Nephron (organoid): ENCODE measurements around the gene RASGEF1B.

Experiments
- H3K27ac Mint-ChIP-seq, 3 experiments: 2 replicates each; pipeline ENCODE4 v1.8.0; 2020; ENCODE audit warnings: mixed read lengths in 3 of 3, mild to moderate bottlenecking in 2 of 3, moderate library complexity in 1 of 3
- H3K27me3 Mint-ChIP-seq: 2 replicates; pipeline ENCODE4 v1.8.0; 2021; ENCODE audit warnings: low read depth, mild to moderate bottlenecking, moderate library complexity, mixed read lengths
- H3K36me3 Mint-ChIP-seq: 2 replicates; pipeline ENCODE4 v1.8.0; 2020; ENCODE audit warnings: low read depth, mixed read lengths
- H3K4me1 Mint-ChIP-seq: 2 replicates; pipeline ENCODE4 v1.8.0; 2020; ENCODE audit warnings: mixed read lengths
- H3K4me3 Mint-ChIP-seq, 3 experiments: 2 replicates each; pipeline ENCODE4 v1.8.0; 2020; ENCODE audit warnings: mild to moderate bottlenecking in 3 of 3, mixed read lengths in 3 of 3, moderate library complexity in 2 of 3
- H3K9me3 Mint-ChIP-seq: 2 replicates; pipeline ENCODE4 v1.8.0; 2020; ENCODE audit warnings: mixed read lengths
- TF ChIP-seq, protein P1 (sequence below), 3 experiments: fragments of 200-600 bp; sonication (generic); IDR thresholded peaks; one replicate each; pipeline ENCODE4 v1.5.0; 2021; ENCODE audit warnings: antibody characterized with exemption in 3 of 3; ENCODE audit not compliant: unreplicated experiment in 3 of 3

RASGEF1B gene

DNA sequence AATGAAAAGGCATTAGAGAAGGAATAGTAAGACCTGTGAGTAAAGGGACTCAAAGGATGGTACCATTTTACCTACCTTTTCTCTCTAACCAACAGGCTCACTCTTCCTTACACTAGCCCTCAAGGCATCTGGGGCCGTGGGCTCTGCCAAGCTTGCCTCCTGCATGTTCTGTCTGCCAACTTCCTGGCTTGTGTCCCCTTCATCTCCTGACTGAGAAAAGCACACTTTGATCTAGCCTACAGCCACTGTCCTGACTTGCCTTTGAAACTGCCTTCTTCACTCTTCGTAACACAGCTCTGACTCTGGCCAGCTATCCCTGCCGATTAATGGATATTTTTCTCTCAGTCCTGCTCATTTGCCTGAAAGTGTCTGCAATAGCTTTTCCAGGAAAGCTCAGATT is 76.5 kb downstream of the RASGEF1B start:
- Mint-ChIP-seq H3K9me3 (no peaks in the 10 kb centered on the region), H3K4me3 (no peak overlapping the region), H3K27me3 (no peaks in the 10 kb centered on the region), H3K4me1 (peaks cover 10% of the 10 kb centered on the region), H3K36me3 (no peaks in the 10 kb centered on the region), H3K27ac (no peak overlapping the region)
- TF ChIP-seq, protein P1, sequence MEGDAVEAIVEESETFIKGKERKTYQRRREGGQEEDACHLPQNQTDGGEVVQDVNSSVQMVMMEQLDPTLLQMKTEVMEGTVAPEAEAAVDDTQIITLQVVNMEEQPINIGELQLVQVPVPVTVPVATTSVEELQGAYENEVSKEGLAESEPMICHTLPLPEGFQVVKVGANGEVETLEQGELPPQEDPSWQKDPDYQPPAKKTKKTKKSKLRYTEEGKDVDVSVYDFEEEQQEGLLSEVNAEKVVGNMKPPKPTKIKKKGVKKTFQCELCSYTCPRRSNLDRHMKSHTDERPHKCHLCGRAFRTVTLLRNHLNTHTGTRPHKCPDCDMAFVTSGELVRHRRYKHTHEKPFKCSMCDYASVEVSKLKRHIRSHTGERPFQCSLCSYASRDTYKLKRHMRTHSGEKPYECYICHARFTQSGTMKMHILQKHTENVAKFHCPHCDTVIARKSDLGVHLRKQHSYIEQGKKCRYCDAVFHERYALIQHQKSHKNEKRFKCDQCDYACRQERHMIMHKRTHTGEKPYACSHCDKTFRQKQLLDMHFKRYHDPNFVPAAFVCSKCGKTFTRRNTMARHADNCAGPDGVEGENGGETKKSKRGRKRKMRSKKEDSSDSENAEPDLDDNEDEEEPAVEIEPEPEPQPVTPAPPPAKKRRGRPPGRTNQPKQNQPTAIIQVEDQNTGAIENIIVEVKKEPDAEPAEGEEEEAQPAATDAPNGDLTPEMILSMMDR (IDR thresholded peaks at IDR 0.05; ENCODE audit: unreplicated experiment in 3 of 3) = no peak

DNA sequence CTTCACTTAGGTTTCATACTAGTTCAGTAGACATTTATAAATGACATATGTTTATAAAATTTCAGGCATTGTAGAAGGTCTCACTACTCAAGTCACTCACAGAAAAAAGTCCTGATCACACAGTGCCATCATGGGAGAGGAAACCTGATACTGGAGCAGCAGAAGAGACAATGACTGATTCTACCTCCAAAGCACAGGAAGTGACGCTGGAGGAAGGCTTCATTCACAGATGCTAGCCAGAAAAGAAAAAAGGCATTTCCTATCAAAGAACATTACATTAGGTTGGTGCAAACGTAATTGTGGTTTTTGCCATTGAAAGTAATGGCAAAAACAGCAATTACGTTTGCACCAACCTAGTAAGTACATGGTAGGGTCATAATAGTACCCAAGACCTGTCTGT is 79.5 kb downstream of the RASGEF1B start:
- no peak overlapping the region for H3K4me3 Mint-ChIP-seq
- H3K36me3 Mint-ChIP-seq = peaks cover 11% of the 10 kb centered on the region
- H3K27ac Mint-ChIP-seq = no peak overlapping the region
- no peaks in the 10 kb centered on the region for H3K4me1 Mint-ChIP-seq
- TF ChIP-seq, protein P1 (IDR thresholded peaks at IDR 0.05; ENCODE audit: unreplicated experiment in 3 of 3) = no peak
- no peaks in the 10 kb centered on the region for H3K27me3 Mint-ChIP-seq
- peaks cover 8% of the 10 kb centered on the region for H3K9me3 Mint-ChIP-seq

DNA sequence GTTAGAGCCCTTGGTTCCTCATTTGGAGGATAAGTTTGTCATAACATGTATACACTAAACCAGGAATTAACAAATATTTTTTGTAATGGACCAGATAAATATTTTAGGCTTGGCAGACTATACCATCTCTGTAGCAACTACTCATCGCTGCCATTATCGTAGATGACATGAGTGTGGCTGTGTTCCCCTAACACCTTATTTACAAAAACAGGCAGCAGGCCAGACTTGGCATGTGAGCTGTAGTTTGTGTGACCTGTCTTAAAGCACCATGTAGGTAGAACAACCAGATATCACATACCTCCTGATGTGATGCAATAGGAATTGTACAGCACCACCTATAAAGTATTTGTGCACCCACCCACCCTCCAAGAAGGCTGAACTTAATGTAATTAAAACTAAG is 82.0 kb downstream of the RASGEF1B start:
- H3K4me3 Mint-ChIP-seq = no peak overlapping the region
- peaks cover 4% of the 10 kb centered on the region for H3K27me3 Mint-ChIP-seq
- H3K27ac Mint-ChIP-seq = no peak overlapping the region
- no peaks in the 10 kb centered on the region for H3K4me1 Mint-ChIP-seq
- TF ChIP-seq, protein P1 (IDR thresholded peaks at IDR 0.05; ENCODE audit: unreplicated experiment in 3 of 3) = no peak
- peaks cover 22% of the 10 kb centered on the region for H3K9me3 Mint-ChIP-seq
- H3K36me3 Mint-ChIP-seq = peaks cover 16% of the 10 kb centered on the region

DNA sequence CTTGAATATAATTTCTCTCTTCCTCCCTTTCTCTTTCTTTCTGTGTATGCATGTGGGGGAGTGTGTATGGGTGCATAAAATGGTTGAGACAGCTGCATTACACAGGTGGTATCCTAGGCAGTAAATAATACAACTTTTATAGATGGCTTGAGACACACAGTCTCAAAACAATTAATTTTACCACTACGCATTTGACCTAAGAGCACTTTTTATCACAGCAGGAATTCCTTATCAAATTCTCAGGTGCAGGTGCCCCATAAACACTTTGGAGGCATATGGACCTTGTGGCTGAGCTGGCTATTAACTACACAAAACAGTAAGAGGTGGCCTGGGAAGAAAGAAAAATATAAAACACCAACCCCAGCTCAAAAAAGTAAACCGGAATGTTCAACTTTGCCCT is 91.3 kb downstream of the RASGEF1B start:
- peak overlapping the region; percentile 31 to 86 (median 48) for H3K27ac Mint-ChIP-seq
- peaks cover 13% of the 10 kb centered on the region for H3K9me3 Mint-ChIP-seq
- peaks cover 4% of the 10 kb centered on the region for H3K27me3 Mint-ChIP-seq
- peaks cover 41% of the 10 kb centered on the region for H3K4me1 Mint-ChIP-seq
- TF ChIP-seq, protein P1 (IDR thresholded peaks at IDR 0.05; ENCODE audit: unreplicated experiment in 3 of 3) = no peak
- H3K36me3 Mint-ChIP-seq = peaks cover 5% of the 10 kb centered on the region
- H3K4me3 Mint-ChIP-seq = no peak overlapping the region

DNA sequence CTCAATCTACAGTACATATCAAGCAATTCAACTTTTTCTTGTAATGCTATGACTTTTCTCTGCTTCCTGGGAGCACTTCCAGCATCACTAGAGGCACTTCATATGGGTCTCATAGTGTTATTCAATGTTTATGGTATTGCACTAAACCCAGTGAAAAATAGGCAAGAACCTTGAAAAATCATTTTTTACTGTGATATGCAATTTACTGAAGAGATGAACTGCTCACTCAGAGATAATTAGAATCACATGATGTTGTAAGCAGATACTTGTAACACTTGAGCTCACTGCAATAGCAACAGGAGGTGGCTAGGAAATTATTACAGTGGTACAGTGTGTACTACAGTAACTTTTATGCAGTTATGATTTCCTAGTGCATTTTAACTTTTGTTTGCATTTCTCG is 93.3 kb downstream of the RASGEF1B start:
- H3K4me1 Mint-ChIP-seq = peaks cover 41% of the 10 kb centered on the region
- H3K36me3 Mint-ChIP-seq = no peaks in the 10 kb centered on the region
- H3K4me3 Mint-ChIP-seq = no peak overlapping the region
- H3K27ac Mint-ChIP-seq = peak overlapping the region in 2 of 3 experiments; percentile 50 to 54
- no peaks in the 10 kb centered on the region for H3K27me3 Mint-ChIP-seq
- TF ChIP-seq, protein P1 (IDR thresholded peaks at IDR 0.05; ENCODE audit: unreplicated experiment in 3 of 3) = no peak
- H3K9me3 Mint-ChIP-seq = peaks cover 7% of the 10 kb centered on the region

DNA sequence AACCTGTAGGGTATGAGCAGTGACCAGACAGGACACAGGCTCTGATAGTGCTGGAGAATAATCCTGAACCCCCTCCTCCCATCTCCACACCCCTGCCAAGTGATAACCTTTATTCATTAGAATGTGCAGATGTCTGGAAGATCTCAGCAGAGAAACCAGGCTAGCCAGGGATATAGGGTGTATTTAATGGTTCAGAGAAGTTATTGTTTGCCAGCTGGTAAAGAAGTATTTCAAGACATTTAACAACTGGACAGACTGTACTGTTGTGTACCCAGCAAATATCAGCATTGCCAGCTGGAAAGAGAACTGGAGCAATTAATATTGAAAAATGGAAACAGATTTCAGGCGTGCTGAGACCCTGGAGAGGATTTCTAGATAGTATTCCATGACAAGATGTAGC is 94.5 kb downstream of the RASGEF1B start:
- no peaks in the 10 kb centered on the region for H3K36me3 Mint-ChIP-seq
- TF ChIP-seq, protein P1 (IDR thresholded peaks at IDR 0.05; ENCODE audit: unreplicated experiment in 3 of 3) = no peak
- no peaks in the 10 kb centered on the region for H3K9me3 Mint-ChIP-seq
- no peaks in the 10 kb centered on the region for H3K27me3 Mint-ChIP-seq
- H3K4me3 Mint-ChIP-seq = no peak overlapping the region
- H3K27ac Mint-ChIP-seq = peak overlapping the region in 1 of 3 experiments; percentile 50
- H3K4me1 Mint-ChIP-seq = peaks cover 41% of the 10 kb centered on the region
